ENCODE data around the gene RNF145.
"Not testable (repeated sequence)": the region's sequence is repeated elsewhere in the genome, so short reads cannot be mapped to it uniquely, and the experiment has no call there.

RNF145 gene

GRCh38 chr5:159187719-159188118 lies 21.6 kb downstream of the RNF145 start:
- no peak for DNase-seq

GRCh38 chr5:159186319-159186718 lies 23.0 kb downstream of the RNF145 start:
- DNase-seq: no peak

- no peak for DNase-seq
These were observed 23.6 kb downstream of the RNF145 start for GRCh38 chr5:159185773-159186172.

- no peak for DNase-seq
These were observed 24.4 kb downstream of the RNF145 start for GRCh38 chr5:159184858-159185381.

GRCh38 chr5:159184236-159184635 lies 25.1 kb downstream of the RNF145 start:
- DNase-seq: no peak

GRCh38 chr5:159183247-159183646 lies 26.1 kb downstream of the RNF145 start:
- no peak for DNase-seq

GRCh38 chr5:159182691-159183090 lies 26.7 kb downstream of the RNF145 start:
- DNase-seq: no peak

GRCh38 chr5:159181651-159182050 lies 27.7 kb downstream of the RNF145 start:
- DNase-seq: no peak

- DNase-seq: no peak
These were observed 28.2 kb downstream of the RNF145 start for GRCh38 chr5:159181152-159181551.

GRCh38 chr5:159179529-159180305 lies 29.6 kb downstream of the RNF145 start:
- DNase-seq: no peak

- DNase-seq: no peak
These were observed 30.4 kb downstream of the RNF145 start for GRCh38 chr5:159178978-159179377.

- DNase-seq: no peak
These were observed 33.8 kb downstream of the RNF145 start for GRCh38 chr5:159175547-159175946.

GRCh38 chr5:159174511-159175168 lies 34.7 kb downstream of the RNF145 start:
- DNase-seq: no peak

GRCh38 chr5:159171274-159171673 lies 38.1 kb downstream of the RNF145 start:
- DNase-seq: no peak

- DNase-seq: no peak
These were observed 39.3 kb downstream of the RNF145 start for GRCh38 chr5:159170021-159170420.

GRCh38 chr5:159166416-159166815 lies 42.9 kb downstream of the RNF145 start:
- DNase-seq: no peak

- DNase-seq: no peak
These were observed 45.7 kb downstream of the RNF145 start for GRCh38 chr5:159163701-159164046.

GRCh38 chr5:159163027-159163700 lies 46.2 kb downstream of the RNF145 start:
- DNase-seq: no peak

- no peak for DNase-seq
These were observed 47.8 kb downstream of the RNF145 start for GRCh38 chr5:159161361-159162214.

- not testable (repeated sequence) for DNase-seq
These were observed 50.7 kb downstream of the RNF145 start for GRCh38 chr5:159158553-159159091.

- no peak for DNase-seq
These were observed 51.8 kb downstream of the RNF145 start for GRCh38 chr5:159157552-159157951.
